CD4-positive, alpha-beta T cell (primary cell): ENCODE measurements around the gene HAGHL. TPM values are rescaled to one million over a fixed set of nuclear protein-coding genes. Genes with fewer than 3 reads are reported as not detected.
A peak's percentile ranks its signal among the peaks of the same experiment; 100 is the strongest.

Experiments used
- ATAC-seq: fragments of 200-7000 bp; cut with Tn5 transposase; one replicate; pipeline ENCODE4 v1.10.0; 2022; ENCODE audit warnings: mild to moderate bottlenecking; ENCODE audit not compliant: poor library complexity
- CTCF ChIA-PET: fragments of 350-600 bp; sonication (Branson Sonifier 250); formaldehyde crosslinking; loops from one replicate; lab custom pipeline; 2021; ENCODE audit warnings: antibody characterized with exemption, inconsistent platforms; lab: Charles Lee
- POLR2A ChIA-PET: fragments of 350-600 bp; sonication (Branson Sonifier 250); formaldehyde crosslinking; loops from one replicate; lab custom pipeline; 2021; ENCODE audit warnings: antibody characterized with exemption, inconsistent platforms; lab: Charles Lee
- DNase-seq, 14 experiments: peaks; one replicate each; pipeline ENCODE4 v3.0.0-alpha.2; 2013 to 2020; ENCODE audit warnings: mixed read lengths in 2 of 14
- H3K27ac ChIP-seq, 2 donors: one replicate each; pipeline versions ENCODE4 v1.5.1 to v1.7.0; 2013; ENCODE audit warnings: low read length in 2 of 2, low read depth in 1 of 2, mild to moderate bottlenecking in 1 of 2
- H3K27me3 ChIP-seq, 2 experiments: 1 replicate in 1 of 2; 2 replicates in 1 of 2; pipeline versions ENCODE4 v1.6.1 to v1.7.0; 2013; ENCODE audit warnings: low read length in 2 of 2, control low read depth in 1 of 2, mild to moderate bottlenecking in 1 of 2, moderate library complexity in 1 of 2; ENCODE audit not compliant: insufficient read depth in 2 of 2, control insufficient read depth in 1 of 2
- H3K36me3 ChIP-seq: one replicate; pipeline ENCODE4 v1.6.1; 2013; ENCODE audit warnings: low read length, control low read depth; ENCODE audit not compliant: insufficient read depth
- H3K4me1 ChIP-seq: one replicate; pipeline ENCODE4 v1.6.1; 2013; ENCODE audit warnings: low read length, control low read depth; ENCODE audit not compliant: insufficient read depth
- H3K4me3 ChIP-seq: one replicate; pipeline ENCODE4 v1.5.1; 2013; ENCODE audit warnings: mild to moderate bottlenecking, low read length, moderate library complexity
- H3K9me3 ChIP-seq, 2 experiments: 1 replicate in 1 of 2; 2 replicates in 1 of 2; pipeline versions ENCODE4 v1.6.1 to v1.7.0; 2013; ENCODE audit warnings: low read length in 2 of 2, mild to moderate bottlenecking in 2 of 2, control low read depth in 1 of 2, moderate library complexity in 1 of 2; ENCODE audit not compliant: control insufficient read depth in 1 of 2, insufficient read depth in 1 of 2
- H3K27ac Mint-ChIP-seq: one replicate; pipeline ENCODE4 v1.8.0; 2020; ENCODE audit warnings: mixed read lengths
- H3K27me3 Mint-ChIP-seq: one replicate; pipeline ENCODE4 v1.8.0; 2021; ENCODE audit warnings: mixed read lengths
- H3K36me3 Mint-ChIP-seq: one replicate; pipeline ENCODE4 v1.8.0; 2021; ENCODE audit warnings: low read depth, mixed read lengths
- H3K4me1 Mint-ChIP-seq: one replicate; pipeline ENCODE4 v1.8.0; 2021; ENCODE audit warnings: low read depth, mixed read lengths
- H3K4me3 Mint-ChIP-seq: one replicate; pipeline ENCODE4 v1.8.0; 2020; ENCODE audit warnings: mild to moderate bottlenecking, mixed read lengths
- H3K9me3 Mint-ChIP-seq: one replicate; pipeline ENCODE4 v1.8.0; 2020; ENCODE audit warnings: mixed read lengths
- intact Hi-C, 2 experiments: fragments of 100-400 bp; cut with DNase I in 1 of 2; cut with micrococcal nuclease in 1 of 2; formaldehyde crosslinking; loops; one replicate each; pipeline versions ENCODE4 v1.15.1 to v1.9.0; 2023 to 2025; cut with DNase I, micrococcal nuclease
- total RNA-seq, 174 experiments: library from RNA in 2 of 174; stranded (reverse) in 2 of 174; gene quantifications; one replicate each; pipeline ENCODE4 v1.2.3 and lab custom pipeline; 2021 to 2026
- TF ChIP-seq, protein P1 (sequence below): fragments of 200-600 bp; IDR thresholded peaks from one replicate; pipeline ENCODE4 v1.8.0; 2022; ENCODE audit warnings: antibody characterized with exemption, mild to moderate bottlenecking

HAGHL gene
- total RNA-seq, 2 experiments from 2014 or later, result 7.1 to 9.2 TPM

DNA sequence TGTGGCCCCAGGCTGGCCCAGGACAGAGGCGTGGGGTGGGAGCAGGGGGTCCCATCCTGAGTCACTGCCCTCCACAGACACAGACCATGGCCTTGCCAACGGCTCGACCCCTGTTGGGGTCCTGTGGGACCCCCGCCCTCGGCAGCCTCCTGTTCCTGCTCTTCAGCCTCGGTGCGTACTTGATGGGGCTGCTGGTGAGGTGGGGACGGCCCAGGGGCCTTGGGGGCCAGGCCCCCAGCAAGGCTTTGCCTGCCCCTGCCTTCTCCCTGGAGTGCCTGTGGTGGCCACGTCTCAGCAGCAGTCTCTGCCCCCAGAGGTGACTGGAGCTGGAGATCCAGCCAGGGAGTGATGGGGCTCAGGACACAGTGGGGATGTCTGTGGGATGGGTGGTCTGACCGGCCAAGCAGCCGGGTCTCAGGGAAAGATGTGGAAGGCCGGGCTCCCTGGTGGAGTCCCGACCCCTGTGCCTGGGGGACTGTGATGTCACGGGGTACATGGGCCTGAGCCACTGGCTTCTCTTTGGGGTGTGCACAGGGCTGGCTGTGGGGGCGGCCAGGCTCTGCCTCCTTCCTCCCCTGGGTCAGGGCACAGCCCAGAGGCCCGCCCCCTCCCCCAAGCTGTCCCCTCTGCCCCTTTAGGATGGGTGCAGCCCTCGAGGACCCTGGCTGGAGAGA lies 35.8 kb downstream of the HAGHL start:
- POLR2A ChIA-PET, result no interaction called here
- CTCF ChIA-PET, result no interaction called here
- H3K4me1 ChIP-seq, result no peaks in the 10 kb centered on the region
- TF ChIP-seq, protein P1, sequence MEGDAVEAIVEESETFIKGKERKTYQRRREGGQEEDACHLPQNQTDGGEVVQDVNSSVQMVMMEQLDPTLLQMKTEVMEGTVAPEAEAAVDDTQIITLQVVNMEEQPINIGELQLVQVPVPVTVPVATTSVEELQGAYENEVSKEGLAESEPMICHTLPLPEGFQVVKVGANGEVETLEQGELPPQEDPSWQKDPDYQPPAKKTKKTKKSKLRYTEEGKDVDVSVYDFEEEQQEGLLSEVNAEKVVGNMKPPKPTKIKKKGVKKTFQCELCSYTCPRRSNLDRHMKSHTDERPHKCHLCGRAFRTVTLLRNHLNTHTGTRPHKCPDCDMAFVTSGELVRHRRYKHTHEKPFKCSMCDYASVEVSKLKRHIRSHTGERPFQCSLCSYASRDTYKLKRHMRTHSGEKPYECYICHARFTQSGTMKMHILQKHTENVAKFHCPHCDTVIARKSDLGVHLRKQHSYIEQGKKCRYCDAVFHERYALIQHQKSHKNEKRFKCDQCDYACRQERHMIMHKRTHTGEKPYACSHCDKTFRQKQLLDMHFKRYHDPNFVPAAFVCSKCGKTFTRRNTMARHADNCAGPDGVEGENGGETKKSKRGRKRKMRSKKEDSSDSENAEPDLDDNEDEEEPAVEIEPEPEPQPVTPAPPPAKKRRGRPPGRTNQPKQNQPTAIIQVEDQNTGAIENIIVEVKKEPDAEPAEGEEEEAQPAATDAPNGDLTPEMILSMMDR, result no peak
- Mint-ChIP-seq H3K36me3 (no peaks in the 10 kb centered on the region), H3K4me3 (no peak overlapping the region), H3K27ac (no peak overlapping the region), H3K4me1 (no peaks in the 10 kb centered on the region), H3K27me3 (no peaks in the 10 kb centered on the region), H3K9me3 (no peaks in the 10 kb centered on the region)
- H3K9me3 ChIP-seq, result no peaks in the 10 kb centered on the region
- H3K36me3 ChIP-seq, result no peaks in the 10 kb centered on the region
- H3K4me3 ChIP-seq, result no peak overlapping the region
- no peak for ATAC-seq
- H3K27ac ChIP-seq, result no peak overlapping the region
- peak in 2 of 14 experiments; percentile 4 to 12 for DNase-seq
- H3K27me3 ChIP-seq, result no peaks in the 10 kb centered on the region
- intact Hi-C loops, result no loop called here

DNA sequence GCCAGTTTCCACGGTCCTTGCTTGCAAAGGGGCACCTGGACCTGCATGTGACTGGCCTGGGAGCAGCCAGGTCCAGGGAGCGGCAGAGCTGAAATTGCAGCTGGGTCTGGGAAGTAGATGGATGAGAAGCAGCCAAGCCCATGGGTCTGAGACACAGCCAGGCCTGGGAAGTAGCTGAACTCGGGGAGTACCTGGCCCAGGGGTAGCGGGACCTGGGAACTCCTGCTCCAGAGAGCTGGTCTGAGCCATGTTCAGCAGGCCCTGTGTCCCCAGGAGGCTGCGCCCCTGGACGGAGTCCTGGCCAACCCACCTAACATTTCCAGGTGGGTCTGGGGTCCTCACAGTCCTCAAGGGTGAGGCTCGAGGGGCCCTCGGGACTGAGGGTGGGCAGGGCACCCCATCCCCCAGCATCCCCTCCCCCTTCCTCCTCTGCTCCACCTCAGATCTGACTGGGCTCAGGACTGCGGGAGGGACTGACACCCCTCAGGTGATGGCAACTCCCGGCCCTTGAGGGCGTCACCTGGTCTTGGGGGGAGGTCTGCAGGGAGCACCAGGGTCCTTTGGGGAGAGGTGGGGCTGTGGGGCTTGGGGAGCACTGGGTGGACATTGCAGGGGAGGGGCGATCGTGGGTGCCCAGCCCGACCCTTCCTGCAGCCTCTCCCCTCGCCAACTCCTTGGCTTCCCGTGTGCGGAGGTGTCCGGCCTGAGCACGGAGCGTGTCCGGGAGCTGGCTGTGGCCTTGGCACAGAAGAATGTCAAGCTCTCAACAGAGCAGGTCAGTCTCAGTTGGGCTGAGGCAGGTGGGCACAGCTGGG lies 36.7 kb downstream of the HAGHL start:
- DNase-seq (peak in 1 of 14 experiments; percentile 22), ATAC-seq (no peak)
- CTCF ChIA-PET, result no interaction called here
- Histone ChIP-seq H3K27ac (no peak overlapping the region), H3K9me3 (no peaks in the 10 kb centered on the region), H3K36me3 (no peaks in the 10 kb centered on the region), H3K27me3 (no peaks in the 10 kb centered on the region), H3K4me1 (no peaks in the 10 kb centered on the region), H3K4me3 (no peak overlapping the region)
- POLR2A ChIA-PET, result no interaction called here
- TF ChIP-seq, protein P1, result no peak
- Mint-ChIP-seq H3K27me3 (no peaks in the 10 kb centered on the region), H3K27ac (no peak overlapping the region), H3K9me3 (no peaks in the 10 kb centered on the region), H3K4me3 (no peak overlapping the region), H3K36me3 (no peaks in the 10 kb centered on the region), H3K4me1 (no peaks in the 10 kb centered on the region)
- intact Hi-C loops, result no loop called here

DNA sequence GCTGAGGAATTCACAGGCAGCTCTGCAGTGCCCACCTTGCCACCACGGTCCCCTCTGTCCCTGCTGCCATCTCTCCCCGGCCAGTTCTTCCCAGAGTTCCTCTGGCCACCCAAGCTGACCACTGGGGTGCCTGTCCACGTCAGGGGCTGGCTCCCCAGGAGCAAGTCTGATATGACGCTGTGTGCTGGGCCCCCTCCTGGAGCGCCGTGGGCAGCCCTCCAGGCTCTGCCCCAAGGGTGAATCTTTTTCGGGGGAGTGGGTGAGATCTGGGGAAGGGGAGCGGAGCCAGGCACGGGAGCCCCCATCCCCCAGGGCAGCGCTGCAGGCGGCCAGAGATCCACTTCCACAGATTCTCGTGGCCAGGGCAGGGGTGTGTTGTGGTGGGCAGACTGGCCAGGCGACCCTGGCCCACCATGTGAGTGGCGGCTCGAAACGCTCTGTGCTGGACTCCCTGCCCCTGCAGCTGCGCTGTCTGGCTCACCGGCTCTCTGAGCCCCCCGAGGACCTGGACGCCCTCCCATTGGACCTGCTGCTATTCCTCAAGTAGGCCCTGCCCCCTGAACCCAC lies 37.4 kb downstream of the HAGHL start:
- POLR2A ChIA-PET, result no interaction called here
- no peak overlapping the region for H3K27ac Mint-ChIP-seq
- H3K9me3 Mint-ChIP-seq, result no peaks in the 10 kb centered on the region
- ATAC-seq (no peak), DNase-seq (peak in 1 of 14 experiments; percentile 8)
- H3K4me3 Mint-ChIP-seq, result no peak overlapping the region
- Histone ChIP-seq H3K4me3 (no peak overlapping the region), H3K27ac (no peak overlapping the region), H3K36me3 (no peaks in the 10 kb centered on the region), H3K4me1 (no peaks in the 10 kb centered on the region), H3K9me3 (no peaks in the 10 kb centered on the region), H3K27me3 (peaks cover 0 to 1% of the 10 kb centered on the region in 2 experiments)
- CTCF ChIA-PET, result no interaction called here
- H3K36me3 Mint-ChIP-seq, result no peaks in the 10 kb centered on the region
- TF ChIP-seq, protein P1, result no peak
- H3K27me3 Mint-ChIP-seq, result no peaks in the 10 kb centered on the region
- intact Hi-C loops, result no loop called here
- H3K4me1 Mint-ChIP-seq, result no peaks in the 10 kb centered on the region
